GM12872 (cell line): ENCODE data around the gene FKBP15.

Experiments
- TF ChIP-seq, protein P1 (sequence below): IDR thresholded peaks from 3 replicates; pipeline ENCODE4 v1.5.1; 2011; ENCODE audit warnings: low read depth, mild to moderate bottlenecking, low read length, moderate library complexity; ENCODE audit not compliant: insufficient read depth

Gene FKBP15

DNA sequence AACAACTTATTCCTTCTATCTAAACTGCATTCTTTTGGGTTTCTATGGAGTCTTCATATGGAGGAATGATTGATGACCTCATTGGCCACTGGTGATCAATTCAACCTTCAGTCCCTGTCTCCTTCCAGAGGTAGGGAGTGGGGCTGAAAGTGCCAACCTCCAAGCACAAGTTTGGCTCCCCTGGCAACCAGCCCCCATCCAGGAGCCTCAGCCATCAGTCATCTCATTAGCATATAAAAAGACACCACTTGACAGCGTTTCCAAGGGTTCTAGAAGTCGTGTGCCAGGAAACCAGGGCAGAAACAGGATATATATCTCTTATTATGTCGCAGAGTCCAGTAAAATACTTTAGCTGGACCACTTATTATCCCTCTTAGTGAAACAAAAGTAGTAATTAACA is 60.5 kb downstream of the FKBP15 start:
- TF ChIP-seq, protein P1, sequence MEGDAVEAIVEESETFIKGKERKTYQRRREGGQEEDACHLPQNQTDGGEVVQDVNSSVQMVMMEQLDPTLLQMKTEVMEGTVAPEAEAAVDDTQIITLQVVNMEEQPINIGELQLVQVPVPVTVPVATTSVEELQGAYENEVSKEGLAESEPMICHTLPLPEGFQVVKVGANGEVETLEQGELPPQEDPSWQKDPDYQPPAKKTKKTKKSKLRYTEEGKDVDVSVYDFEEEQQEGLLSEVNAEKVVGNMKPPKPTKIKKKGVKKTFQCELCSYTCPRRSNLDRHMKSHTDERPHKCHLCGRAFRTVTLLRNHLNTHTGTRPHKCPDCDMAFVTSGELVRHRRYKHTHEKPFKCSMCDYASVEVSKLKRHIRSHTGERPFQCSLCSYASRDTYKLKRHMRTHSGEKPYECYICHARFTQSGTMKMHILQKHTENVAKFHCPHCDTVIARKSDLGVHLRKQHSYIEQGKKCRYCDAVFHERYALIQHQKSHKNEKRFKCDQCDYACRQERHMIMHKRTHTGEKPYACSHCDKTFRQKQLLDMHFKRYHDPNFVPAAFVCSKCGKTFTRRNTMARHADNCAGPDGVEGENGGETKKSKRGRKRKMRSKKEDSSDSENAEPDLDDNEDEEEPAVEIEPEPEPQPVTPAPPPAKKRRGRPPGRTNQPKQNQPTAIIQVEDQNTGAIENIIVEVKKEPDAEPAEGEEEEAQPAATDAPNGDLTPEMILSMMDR: no peak

DNA sequence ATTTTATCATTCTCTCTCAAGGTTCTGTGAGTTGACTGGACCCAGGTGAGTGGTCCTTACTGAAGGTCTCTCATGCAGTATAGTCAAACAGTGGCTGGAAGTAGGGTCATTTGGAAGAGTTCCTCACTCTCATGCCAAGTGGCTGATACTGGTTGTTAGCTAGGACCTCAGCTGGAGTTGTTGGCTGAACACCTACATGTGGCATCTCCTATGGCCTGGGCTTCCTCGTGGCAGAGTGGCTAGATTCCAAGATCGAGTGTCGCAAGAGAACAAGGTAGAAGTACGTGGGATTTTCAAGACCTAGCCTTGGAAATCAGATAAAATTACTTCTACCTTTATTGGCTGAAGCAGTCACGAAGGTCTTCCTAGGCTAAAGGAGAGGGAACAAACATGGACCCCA is 62.6 kb downstream of the FKBP15 start:
- TF ChIP-seq, protein P1: no peak

DNA sequence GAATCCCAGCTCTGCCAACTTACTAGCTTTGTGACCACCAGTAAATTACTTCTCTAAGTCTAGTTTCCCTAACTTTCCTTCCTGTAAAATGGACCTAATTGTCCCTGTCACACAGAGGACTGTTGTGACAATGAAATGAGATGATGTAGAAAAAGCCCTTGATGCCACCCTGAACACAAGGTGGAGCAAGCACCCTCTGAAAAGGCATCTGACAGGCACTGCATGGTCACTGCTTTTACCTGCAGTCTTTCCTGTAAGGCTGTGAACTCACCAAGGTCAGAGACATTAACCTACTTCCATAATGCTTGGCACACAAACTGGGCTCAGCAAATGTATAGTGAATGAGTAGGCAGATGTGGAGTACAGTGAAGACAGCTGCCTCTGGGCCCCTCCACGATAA is 64.2 kb downstream of the FKBP15 start:
- TF ChIP-seq, protein P1: no peak

DNA sequence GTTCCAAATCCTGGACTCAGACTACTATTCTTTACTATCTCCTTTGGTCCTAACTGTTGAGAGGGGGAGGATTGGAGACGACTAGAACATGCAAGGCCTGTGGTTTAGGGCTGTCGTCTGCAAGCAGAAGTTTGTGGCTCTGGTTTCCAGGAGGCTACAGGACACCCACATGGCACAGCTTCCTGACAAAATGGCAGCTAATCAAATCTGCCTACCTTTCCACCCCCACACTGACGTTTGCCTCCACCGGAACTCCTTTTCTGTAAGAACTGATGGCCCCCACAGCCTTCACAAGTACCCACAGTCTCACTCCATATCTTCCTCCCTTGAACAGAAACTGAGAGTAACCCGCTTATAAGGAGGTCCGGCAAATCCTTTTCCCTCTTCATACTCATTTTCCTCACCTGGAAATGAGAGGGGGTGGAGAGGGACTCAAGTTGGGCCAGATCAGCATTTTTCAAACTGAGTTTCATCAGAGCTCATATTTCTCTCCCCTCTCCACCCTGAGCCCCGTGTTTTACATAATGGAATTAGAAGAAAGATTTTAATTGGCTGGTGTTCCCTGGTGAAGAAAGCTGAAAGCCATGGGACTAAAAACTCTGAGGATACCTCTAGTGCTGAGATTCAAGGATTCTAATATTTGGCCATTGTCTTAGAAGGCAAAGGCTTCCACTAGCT is 65.0 kb downstream of the FKBP15 start:
- TF ChIP-seq, protein P1: no peak

DNA sequence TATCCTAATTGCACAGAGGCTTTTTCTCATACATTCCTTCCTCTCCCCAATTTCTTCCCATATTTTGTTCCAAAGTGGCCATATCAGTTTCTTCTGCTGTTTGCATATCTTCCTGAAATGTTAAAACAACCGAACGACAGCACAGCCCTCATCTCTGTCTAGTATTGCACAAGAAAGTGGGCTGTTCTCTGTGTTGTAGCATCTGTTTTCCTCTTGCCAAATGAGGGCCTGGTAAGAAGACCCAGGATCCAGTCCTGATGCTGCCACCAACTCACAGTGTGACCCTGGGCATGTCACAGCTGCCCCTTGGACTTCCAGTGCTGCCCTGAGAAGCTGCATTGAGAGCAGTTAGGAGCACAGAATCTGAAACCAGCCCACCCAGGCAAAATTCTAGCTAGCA is 66.1 kb downstream of the FKBP15 start:
- TF ChIP-seq, protein P1: no peak

DNA sequence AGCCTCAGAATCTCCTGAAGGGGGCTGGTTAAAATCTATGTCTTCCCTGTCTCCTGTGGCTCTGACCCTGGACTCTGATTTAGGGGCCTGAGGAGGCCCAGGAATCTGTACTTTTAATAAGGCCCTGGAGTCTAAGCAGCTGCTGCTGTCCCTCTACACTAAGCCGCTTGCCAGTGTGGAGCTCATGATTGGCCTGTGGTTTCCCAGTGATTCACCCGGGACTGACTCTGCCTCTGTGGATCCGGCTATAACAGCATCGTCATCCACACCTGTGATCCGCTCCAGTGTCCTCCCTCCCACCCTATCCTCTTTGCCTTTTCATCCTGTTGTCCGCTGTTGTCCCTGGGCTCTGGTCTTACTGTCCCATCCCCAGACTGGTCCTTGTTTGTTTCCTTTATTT is 66.6 kb downstream of the FKBP15 start:
- TF ChIP-seq, protein P1: no peak

DNA sequence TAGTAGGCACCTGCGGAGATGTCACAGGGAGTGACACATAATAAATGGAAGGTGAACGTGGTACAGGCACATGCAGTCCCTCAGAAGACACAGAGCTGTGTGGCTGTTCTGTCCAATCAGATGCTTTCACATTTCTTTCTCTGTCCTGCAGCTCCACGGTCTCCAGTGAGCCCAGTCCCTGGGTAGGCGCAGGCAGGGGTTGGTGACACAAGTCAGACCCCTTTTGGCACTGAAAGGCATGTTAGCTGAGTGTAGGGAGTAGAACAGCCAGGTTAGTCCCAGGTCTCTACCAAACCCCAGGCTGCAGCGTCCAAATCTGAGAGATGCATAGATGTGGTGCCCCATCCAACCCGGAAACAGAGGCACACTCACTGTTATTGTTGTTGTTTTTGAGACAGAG is 67.5 kb downstream of the FKBP15 start:
- TF ChIP-seq, protein P1: no peak
